Panc1 (cell line): ENCODE results near the gene EVC. TPM values are rescaled to one million over a fixed set of nuclear protein-coding genes. Genes with fewer than 3 reads are reported as not detected.
A peak's percentile ranks its signal among the peaks of the same experiment; 100 is the strongest.

Experiments
- ATAC-seq: fragments of 200-7000 bp; cut with Tn5 transposase; 2 replicates; pipeline ENCODE4 v1.9.1; 2020; ENCODE audit warnings: mild to moderate bottlenecking, moderate library complexity
- BruUV-seq: library from RNA; stranded (reverse); fragments of 400-500 nt; replicated peaks from 2 replicates; lab custom pipeline; 2021; lab: Mats Ljungman, UMichigan
- CTCF ChIA-PET: fragments of 300-600 bp; sonication (Branson Sonifier 250); formaldehyde crosslinking; loops from one replicate; lab custom pipeline; 2022; ENCODE audit warnings: antibody characterized with exemption; lab: Charles Lee
- POLR2A ChIA-PET: fragments of 300-600 bp; sonication (Branson Sonifier 250); formaldehyde crosslinking; loops from one replicate; lab custom pipeline; 2022; ENCODE audit warnings: antibody characterized with exemption; lab: Charles Lee
- DNase-seq: peaks from one replicate; pipeline ENCODE4 v3.0.0-alpha.2; 2010; ENCODE audit warnings: low read depth, low spot score
- H3K27ac ChIP-seq: 2 replicates; pipeline ENCODE4 v1.5.1; 2011; ENCODE audit warnings: mild to moderate bottlenecking, low read length, inconsistent platforms
- H3K27me3 ChIP-seq: fragments of 200-500 bp; sonication (Bioruptor generic); 2 replicates; pipeline ENCODE4 v1.6.0; 2014; ENCODE audit warnings: low read length, inconsistent platforms; ENCODE audit not compliant: control insufficient read depth, insufficient read depth
- H3K36me3 ChIP-seq: fragments of 200-500 bp; sonication (Bioruptor generic); 2 replicates; pipeline ENCODE4 v1.5.1; 2014; ENCODE audit warnings: inconsistent platforms, mild to moderate bottlenecking, low read length, moderate library complexity; ENCODE audit not compliant: control insufficient read depth, insufficient read depth
- H3K4me1 ChIP-seq: 2 replicates; pipeline ENCODE4 v1.5.1; 2011; ENCODE audit warnings: inconsistent platforms, mild to moderate bottlenecking, low read length, moderate library complexity; ENCODE audit not compliant: control insufficient read depth, insufficient read depth
- H3K4me3 ChIP-seq, 2 experiments: 2 replicates each; pipeline ENCODE4 v1.5.1; 2011 to 2012; ENCODE audit warnings: low read depth in 2 of 2, low read length in 2 of 2, mild to moderate bottlenecking in 2 of 2, inconsistent platforms in 1 of 2, moderate library complexity in 1 of 2
- H3K9me3 ChIP-seq: fragments of 200-500 bp; sonication (Bioruptor generic); 2 replicates; pipeline ENCODE4 v1.5.1; 2014; ENCODE audit warnings: low read depth, mild to moderate bottlenecking, inconsistent platforms, low read length, moderate library complexity; ENCODE audit not compliant: control insufficient read depth, insufficient read depth
- CTCF ChIP-seq: fragments of 450-650 bp; IDR thresholded peaks from 2 replicates; pipeline ENCODE4 v1.5.1; 2017; ENCODE audit warnings: mild to moderate bottlenecking
- POLR2AphosphoS5 ChIP-seq: IDR thresholded peaks from 2 replicates; pipeline ENCODE4 v1.6.1; 2012; ENCODE audit warnings: mild to moderate bottlenecking, low read depth, low read length, moderate library complexity
- REST ChIP-seq, 2 experiments: IDR thresholded peaks; 2 replicates each; pipeline ENCODE4 v1.6.1; 2011 to 2012; ENCODE audit warnings: low read depth in 2 of 2, control low read depth in 1 of 2, low read length in 1 of 2, mild to moderate bottlenecking in 1 of 2, moderate library complexity in 1 of 2; ENCODE audit not compliant: insufficient read depth in 1 of 2
- SIN3A ChIP-seq: IDR thresholded peaks from 2 replicates; pipeline ENCODE4 v1.6.1; 2012; ENCODE audit warnings: low read depth, mild to moderate bottlenecking, low read length, moderate library complexity, borderline replicate concordance; ENCODE audit not compliant: insufficient read depth
- TCF7L2 ChIP-seq: IDR thresholded peaks from 2 replicates; pipeline ENCODE4 v1.6.1; 2011; ENCODE audit warnings: mild to moderate bottlenecking, low read depth, low read length, inconsistent platforms
- in situ Hi-C: cut with HindIII; loops from 2 replicates; pipeline ENCODE4 v1.10.0; 2016; ENCODE audit warnings: low sequenced_read_pairs, low pct_unique_long_range_greater_than_20kb
- intact Hi-C: fragments of 100-400 bp; cut with micrococcal nuclease; formaldehyde crosslinking; loops from one replicate; pipeline ENCODE4 v1.10.0; 2022; ENCODE audit not compliant: unreplicated experiment
- total RNA-seq: library from RNA; stranded (reverse); gene quantifications from one replicate; pipeline ENCODE4 v1.2.1, GENCODE V29; 2021; ENCODE audit not compliant: unreplicated experiment

Gene EVC
- total RNA-seq, 1 experiment from 2014 or later = 12.1 TPM

DNA sequence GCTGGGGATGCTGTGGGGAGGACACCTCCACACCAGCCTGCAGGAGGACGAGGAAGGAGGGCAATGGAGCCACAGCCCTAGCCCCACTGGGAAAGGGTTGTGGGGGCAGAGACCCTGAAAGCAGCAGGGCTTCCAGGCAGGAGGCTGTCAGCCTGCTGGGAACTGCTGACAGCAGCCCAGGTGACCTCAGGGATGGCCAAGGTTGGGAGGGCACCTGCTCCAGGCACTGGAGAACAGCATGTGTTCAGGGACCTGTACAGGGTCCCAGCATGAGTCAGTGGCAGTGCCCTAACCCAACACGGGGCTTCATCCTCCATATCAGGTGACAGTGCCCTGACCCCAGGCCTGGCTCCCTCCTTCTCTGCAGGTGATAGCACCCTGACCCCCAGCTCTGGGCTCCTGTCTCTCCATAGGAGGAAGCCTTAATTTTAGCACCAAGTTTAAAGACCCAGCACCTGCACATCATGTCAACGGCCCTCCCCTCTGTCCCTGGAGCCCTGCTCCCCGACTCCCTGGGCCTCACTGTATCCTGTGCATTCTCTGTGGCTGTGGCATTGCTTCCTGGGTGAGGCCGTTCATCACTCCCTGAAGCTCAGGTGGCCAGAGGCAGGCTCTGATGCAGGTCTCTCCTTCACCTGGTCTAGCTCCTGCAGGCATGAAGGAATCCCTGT is 115.6 kb downstream of the EVC start:
- intact Hi-C loops = no loop called here
- 0 out of 2 replicates have a peak, but pooled peaks have one; percentile 32 for ATAC-seq

More for the DNA sequence above, 115.6 kb downstream of the EVC start:
- H3K9me3 ChIP-seq = no peaks in the 10 kb centered on the region
- H3K4me1 ChIP-seq = no peaks in the 10 kb centered on the region
- H3K27me3 ChIP-seq = no peaks in the 10 kb centered on the region
- DNase-seq = no peak
- in situ Hi-C loops = no loop called here
- CTCF ChIA-PET = no interaction called here
- TF ChIP-seq REST (IDR thresholded peaks at IDR 0.05; ENCODE audit: insufficient read depth in 1 of 2, low read depth in 2 of 2, low read length in 1 of 2) (no peak), SIN3A (no peak), POLR2AphosphoS5 (no peak), CTCF (no peak), TCF7L2 (no peak)
- BruUV-seq = no TSS peak
- H3K27ac ChIP-seq = no peak overlapping the region
- POLR2A ChIA-PET = no interaction called here
- H3K36me3 ChIP-seq = no peaks in the 10 kb centered on the region
- no peak overlapping the region for H3K4me3 ChIP-seq
